Activated CD4-positive, CD25-positive, alpha-beta regulatory T cell treated with anti-CD3 and anti-CD28 coated beads, Interleukin-2, amount 50 U/mL, for 72 hours (primary cell): ENCODE measurements around the gene NECAB3.
"Not testable (repeated sequence)": the region's sequence is repeated elsewhere in the genome, so short reads cannot be mapped to it uniquely, and the experiment has no call there.

Experiments used
- DNase-seq: peaks from one replicate; pipeline ENCODE4 v3.0.0; 2021

NECAB3 gene

GRCh38 chr20:33674294-33675135 lies at the start of gene NECAB3:
TSS of gene NECAB3 (minus strand) at chr20:33674428. CDS start at chr20:33674352, 76 bp downstream.
- DNase-seq: peak; percentile 78

GRCh38 chr20:33721391-33722140 lies 47.3 kb upstream of the NECAB3 start:
- no peak for DNase-seq

GRCh38 chr20:33719989-33720709 lies 45.9 kb upstream of the NECAB3 start, which contains the start of gene PXMP4:
TSS of gene PXMP4 (minus strand) at chr20:33720310. CDS start at chr20:33720207, 103 bp downstream.
- peak; percentile 83 for DNase-seq

GRCh38 chr20:33719277-33719988 lies 45.2 kb upstream of the NECAB3 start:
- no peak for DNase-seq

- DNase-seq: no peak
These were observed 42.3 kb upstream of the NECAB3 start for GRCh38 chr20:33716498-33716897.

GRCh38 chr20:33713865-33714367 lies 39.7 kb upstream of the NECAB3 start:
- DNase-seq: no peak

- no peak for DNase-seq
These were observed 37.2 kb upstream of the NECAB3 start for GRCh38 chr20:33711446-33711738.

- DNase-seq: no peak
These were observed 36.6 kb upstream of the NECAB3 start for GRCh38 chr20:33710681-33711445.

GRCh38 chr20:33709905-33710541 lies 35.8 kb upstream of the NECAB3 start:
- DNase-seq: no peak

GRCh38 chr20:33709398-33709797 lies 35.2 kb upstream of the NECAB3 start:
- DNase-seq: no peak

GRCh38 chr20:33707668-33708067 lies 33.4 kb upstream of the NECAB3 start:
- no peak for DNase-seq

GRCh38 chr20:33704197-33704924 lies 30.1 kb upstream of the NECAB3 start:
- no peak for DNase-seq

- no peak for DNase-seq
These were observed 29.4 kb upstream of the NECAB3 start for GRCh38 chr20:33703498-33704137.

- DNase-seq: no peak
These were observed 28.6 kb upstream of the NECAB3 start for GRCh38 chr20:33702861-33703260.

GRCh38 chr20:33701629-33702450 lies 27.6 kb upstream of the NECAB3 start:
- no peak for DNase-seq

- DNase-seq: not testable (repeated sequence)
These were observed 26.6 kb upstream of the NECAB3 start for GRCh38 chr20:33700696-33701441.

GRCh38 chr20:33698966-33699365 lies 24.7 kb upstream of the NECAB3 start:
- DNase-seq: not testable (repeated sequence)

- DNase-seq: no peak
These were observed 22.9 kb upstream of the NECAB3 start for GRCh38 chr20:33697129-33697528.
